Left lung (tissue), 10 donors: ENCODE results near the gene EDN1. TPM values are rescaled to one million over a fixed set of nuclear protein-coding genes. Genes with fewer than 3 reads are reported as not detected.
A peak's percentile ranks its signal among the peaks of the same experiment; 100 is the strongest.

Experiments
- ATAC-seq: fragments of 200-7000 bp; cut with Tn5 transposase; one replicate; pipeline ENCODE4 v1.9.1; 2020; ENCODE audit warnings: moderate library complexity
- DNase-seq, 4 donors: peaks; one replicate each; pipeline ENCODE4 v3.0.0-alpha.2; 2013 to 2020
- H3K27ac ChIP-seq, 2 donors: fragments of 200-600 bp; sonication (generic) in 1 of 2; one replicate each; pipeline versions ENCODE4 v1.5.0 to v1.8.0; 2020 to 2021
- H3K27me3 ChIP-seq, 2 donors: fragments of 200-600 bp; sonication (generic) in 1 of 2; one replicate each; pipeline versions ENCODE4 v1.5.0 to v1.8.0; 2020 to 2021
- H3K36me3 ChIP-seq, 2 donors: fragments of 200-600 bp; sonication (generic) in 1 of 2; one replicate each; pipeline versions ENCODE4 v1.5.0 to v1.8.0; 2020 to 2021
- H3K4me1 ChIP-seq, 2 donors: fragments of 200-600 bp; one replicate each; pipeline ENCODE4 v1.8.0; 2021
- H3K4me3 ChIP-seq, 2 donors: fragments of 200-600 bp; sonication (generic) in 1 of 2; one replicate each; pipeline versions ENCODE4 v1.5.0 to v1.8.0; 2020 to 2021; ENCODE audit warnings: mild to moderate bottlenecking in 1 of 2
- H3K9me3 ChIP-seq, 2 donors: fragments of 200-600 bp; sonication (generic) in 1 of 2; one replicate each; pipeline versions ENCODE4 v1.5.0 to v1.8.0; 2020 to 2021
- CTCF ChIP-seq, 2 donors: fragments of 200-600 bp; sonication (generic) in 1 of 2; IDR thresholded peaks; one replicate each; pipeline versions ENCODE4 v1.5.0 to v1.8.0; 2021; ENCODE audit warnings: antibody characterized with exemption in 2 of 2
- intact Hi-C, 2 donors: fragments of 100-400 bp; cut with DNase I; formaldehyde crosslinking; loops; one replicate each; pipeline versions ENCODE4 v1.11.2 to v1.14.2; 2022
- polyA plus RNA-seq, 6 donors: library from polyadenylated mRNA; unstranded; fragments of 120-200 nt; gene quantifications; one replicate each; pipeline ENCODE4 v1.2.1, GENCODE V29; 2013; ENCODE audit not compliant: insufficient read length in 6 of 6
- total RNA-seq, 2 donors: library from RNA; stranded (reverse); fragmentation: NEBNext Ultra II Directional; extraction: Animal tissue kit (Norgen Biotek cat#: 25700); gene quantifications; one replicate each; pipeline ENCODE4 v1.2.1, GENCODE V29; 2021
- donor health status: DM: no; HTN: yes; CAD: no.
- donor health status: DM: no; HTN: no; CAD: no.

The EDN1 gene
- total and polyA plus RNA-seq, 8 donors, result 21.7 to 58.9 (median 38.9) TPM

DNA sequence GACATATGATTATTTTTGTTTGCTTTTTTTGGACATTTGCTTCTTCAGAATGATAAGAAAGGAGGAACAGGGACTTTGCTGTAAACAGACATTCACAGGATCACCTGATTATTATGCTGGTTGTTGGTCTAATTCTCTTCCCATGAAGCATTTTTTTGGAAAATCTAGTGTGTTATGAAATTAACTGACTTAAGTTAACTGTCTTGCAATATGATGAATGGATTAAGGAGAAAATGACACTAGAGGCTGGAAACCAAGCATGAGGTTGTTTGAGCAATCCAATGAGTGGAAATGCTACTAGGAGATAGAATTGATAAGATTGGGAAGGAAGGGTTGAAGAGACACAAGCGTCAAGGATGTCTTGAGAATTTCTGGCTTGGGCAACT lies 13.2 kb upstream of the EDN1 start:
- H3K27ac ChIP-seq, result no peak overlapping the region
- no peak overlapping the region for H3K4me3 ChIP-seq
- peaks cover 0 to 13% of the 10 kb centered on the region in 2 donors for H3K4me1 ChIP-seq
- no peak for TF ChIP-seq CTCF (IDR thresholded peaks at IDR 0.05)
- DNase-seq (no peak), ATAC-seq (no peak)
- H3K36me3 ChIP-seq, result no peaks in the 10 kb centered on the region
- intact Hi-C loops, result no loop called here
- peaks cover 0 to 1% of the 10 kb centered on the region in 2 donors for H3K9me3 ChIP-seq
- no peaks in the 10 kb centered on the region for H3K27me3 ChIP-seq

- intact Hi-C loops, result no loop called here
- no peak for TF ChIP-seq CTCF (IDR thresholded peaks at IDR 0.05)
- H3K4me1 ChIP-seq, result peaks cover 0 to 13% of the 10 kb centered on the region in 2 donors
- H3K27me3 ChIP-seq, result no peaks in the 10 kb centered on the region
- DNase-seq (no peak), ATAC-seq (no peak)
- no peaks in the 10 kb centered on the region for H3K9me3 ChIP-seq
- no peaks in the 10 kb centered on the region for H3K36me3 ChIP-seq
- H3K27ac ChIP-seq, result no peak overlapping the region
- no peak overlapping the region for H3K4me3 ChIP-seq
Observed at GRCh38 chr6:12277386-12277785, 12.8 kb upstream of the EDN1 start.

GRCh38 chr6:12278915-12279314 lies 11.2 kb upstream of the EDN1 start:
- Histone ChIP-seq H3K4me1 (peaks cover 0 to 13% of the 10 kb centered on the region in 2 donors), H3K4me3 (no peak overlapping the region), H3K27ac (no peak overlapping the region), H3K27me3 (no peaks in the 10 kb centered on the region), H3K9me3 (no peaks in the 10 kb centered on the region), H3K36me3 (no peaks in the 10 kb centered on the region)
- ATAC-seq (no peak), DNase-seq (no peak)
- TF ChIP-seq CTCF (IDR thresholded peaks at IDR 0.05), result no peak
- intact Hi-C loops, result no loop called here

- H3K27ac ChIP-seq, result peak overlapping the region in 1 of 2 donors; percentile 7
- no peaks in the 10 kb centered on the region for H3K9me3 ChIP-seq
- intact Hi-C loops, result loop anchor here in 1 of 2 donors (10.0 kb wide), 1 partner anchor 625 kb away; no protein-coding TSS in a partner anchor
- no peak overlapping the region for H3K4me3 ChIP-seq
- no peaks in the 10 kb centered on the region for H3K36me3 ChIP-seq
- H3K27me3 ChIP-seq, result no peaks in the 10 kb centered on the region
- DNase-seq (no peak), ATAC-seq (no peak)
- no peak for TF ChIP-seq CTCF (IDR thresholded peaks at IDR 0.05)
- H3K4me1 ChIP-seq, result peaks cover 0 to 13% of the 10 kb centered on the region in 2 donors
Observed at GRCh38 chr6:12279322-12280091, 10.7 kb upstream of the EDN1 start.

DNA sequence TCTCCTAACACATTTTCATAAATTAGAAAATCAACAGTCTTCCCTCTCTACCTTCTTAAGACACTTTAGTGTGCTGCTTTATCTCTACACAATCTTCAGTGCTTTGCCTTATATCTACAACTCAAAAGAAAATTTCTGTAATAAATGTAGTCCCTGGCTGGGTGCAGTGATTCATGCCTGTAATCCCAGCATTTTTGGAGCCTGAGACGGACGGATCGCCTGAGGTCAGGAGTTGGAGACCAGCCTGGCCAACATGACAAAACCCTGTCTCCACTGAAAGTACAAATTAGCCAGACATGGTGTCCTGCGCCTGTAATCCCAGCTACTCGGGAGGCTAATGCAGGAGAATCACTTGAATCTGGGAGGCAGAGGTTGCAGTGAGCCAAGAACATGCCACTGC lies 9.7 kb upstream of the EDN1 start:
- H3K4me1 ChIP-seq, result peaks cover 0 to 13% of the 10 kb centered on the region in 2 donors
- DNase-seq (no peak), ATAC-seq (no peak)
- H3K27me3 ChIP-seq, result no peaks in the 10 kb centered on the region
- H3K36me3 ChIP-seq, result no peaks in the 10 kb centered on the region
- no peak overlapping the region for H3K27ac ChIP-seq
- no peak overlapping the region for H3K4me3 ChIP-seq
- no peak for TF ChIP-seq CTCF (IDR thresholded peaks at IDR 0.05)
- intact Hi-C loops, result loop anchor here in 1 of 2 donors (10.0 kb wide), 1 partner anchor 626 kb away; no protein-coding TSS in a partner anchor
- no peaks in the 10 kb centered on the region for H3K9me3 ChIP-seq
